BJ (cell line): ENCODE measurements around the gene SAPCD2. TPM values are rescaled to one million over a fixed set of nuclear protein-coding genes. Genes with fewer than 3 reads are reported as not detected.

Experiments
- CTCF ChIA-PET: fragments of 350-600 bp; formaldehyde crosslinking; extraction: SDS; loops from one replicate; lab custom pipeline; 2021; ENCODE audit warnings: antibody characterized with exemption, inconsistent platforms; lab: Yijun Ruan, JAX
- POLR2A ChIA-PET: fragments of 300-600 bp; sonication (Branson Sonifier 250); formaldehyde crosslinking; extraction: SDS; loops from one replicate; lab custom pipeline; 2021; ENCODE audit warnings: antibody characterized with exemption; lab: Charles Lee
- DNase-seq: peaks from one replicate; pipeline ENCODE4 v3.0.0-alpha.2; 2011; ENCODE audit warnings: low read depth
- H3K27me3 ChIP-seq: 2 replicates; pipeline ENCODE4 v1.6.0; 2011; ENCODE audit warnings: low read length; ENCODE audit not compliant: control insufficient read depth, insufficient read depth
- H3K36me3 ChIP-seq: 2 replicates; pipeline ENCODE4 v1.5.1; 2011; ENCODE audit warnings: low read length; ENCODE audit not compliant: control insufficient read depth, insufficient read depth
- H3K4me3 ChIP-seq: 2 replicates; pipeline ENCODE4 v1.5.1; 2011; ENCODE audit warnings: low read depth, mild to moderate bottlenecking, control low read depth, low read length
- polyA plus RNA-seq: library from polyadenylated mRNA; depleted of rRNA; stranded (reverse); fragments of >200 nt; gene quantifications from 2 replicates; pipeline ENCODE4 v1.2.3, GENCODE V29; 2011
- TF ChIP-seq, protein P1 (sequence below): IDR thresholded peaks from 2 replicates; pipeline ENCODE4 v1.5.1; 2011; ENCODE audit warnings: low read depth, mild to moderate bottlenecking, control low read depth, inconsistent platforms, low read length, moderate library complexity; ENCODE audit not compliant: insufficient read depth

SAPCD2 gene
- polyA plus RNA-seq, 1 experiment: 8.6 TPM

DNA sequence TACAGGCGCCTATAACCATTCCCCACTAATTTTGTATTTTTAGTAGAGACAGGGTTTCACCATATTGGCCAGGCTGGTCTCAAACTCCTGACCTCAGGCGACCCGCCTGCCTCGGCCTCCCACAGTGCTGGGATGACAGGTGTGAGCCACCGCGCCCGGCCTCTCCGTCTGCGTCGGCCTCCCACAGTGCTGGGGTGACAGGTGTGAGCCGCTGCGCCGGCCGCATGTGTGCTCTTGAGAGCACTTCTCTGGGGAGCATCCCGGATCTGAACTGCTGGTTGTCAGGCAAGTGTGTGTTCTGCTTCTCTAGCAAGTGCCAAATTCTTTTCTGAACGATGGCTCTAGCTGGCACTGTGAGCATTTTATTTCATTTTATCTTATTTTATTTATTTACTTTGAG, 12.8 kb downstream of the SAPCD2 start:
- Histone ChIP-seq H3K27me3 (peaks cover 10% of the 10 kb centered on the region), H3K4me3 (no peak overlapping the region), H3K36me3 (no peaks in the 10 kb centered on the region)
- TF ChIP-seq, protein P1, sequence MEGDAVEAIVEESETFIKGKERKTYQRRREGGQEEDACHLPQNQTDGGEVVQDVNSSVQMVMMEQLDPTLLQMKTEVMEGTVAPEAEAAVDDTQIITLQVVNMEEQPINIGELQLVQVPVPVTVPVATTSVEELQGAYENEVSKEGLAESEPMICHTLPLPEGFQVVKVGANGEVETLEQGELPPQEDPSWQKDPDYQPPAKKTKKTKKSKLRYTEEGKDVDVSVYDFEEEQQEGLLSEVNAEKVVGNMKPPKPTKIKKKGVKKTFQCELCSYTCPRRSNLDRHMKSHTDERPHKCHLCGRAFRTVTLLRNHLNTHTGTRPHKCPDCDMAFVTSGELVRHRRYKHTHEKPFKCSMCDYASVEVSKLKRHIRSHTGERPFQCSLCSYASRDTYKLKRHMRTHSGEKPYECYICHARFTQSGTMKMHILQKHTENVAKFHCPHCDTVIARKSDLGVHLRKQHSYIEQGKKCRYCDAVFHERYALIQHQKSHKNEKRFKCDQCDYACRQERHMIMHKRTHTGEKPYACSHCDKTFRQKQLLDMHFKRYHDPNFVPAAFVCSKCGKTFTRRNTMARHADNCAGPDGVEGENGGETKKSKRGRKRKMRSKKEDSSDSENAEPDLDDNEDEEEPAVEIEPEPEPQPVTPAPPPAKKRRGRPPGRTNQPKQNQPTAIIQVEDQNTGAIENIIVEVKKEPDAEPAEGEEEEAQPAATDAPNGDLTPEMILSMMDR: no peak
- no peak for DNase-seq
- CTCF ChIA-PET: interaction anchor here (1.8 to 3.2 kb wide), 3 partner anchors 10 to 11 kb away, joined by 8 to 26 read pairs (median 11); partner anchors contain the start of gene NPDC1
- POLR2A ChIA-PET: no interaction called here

DNA sequence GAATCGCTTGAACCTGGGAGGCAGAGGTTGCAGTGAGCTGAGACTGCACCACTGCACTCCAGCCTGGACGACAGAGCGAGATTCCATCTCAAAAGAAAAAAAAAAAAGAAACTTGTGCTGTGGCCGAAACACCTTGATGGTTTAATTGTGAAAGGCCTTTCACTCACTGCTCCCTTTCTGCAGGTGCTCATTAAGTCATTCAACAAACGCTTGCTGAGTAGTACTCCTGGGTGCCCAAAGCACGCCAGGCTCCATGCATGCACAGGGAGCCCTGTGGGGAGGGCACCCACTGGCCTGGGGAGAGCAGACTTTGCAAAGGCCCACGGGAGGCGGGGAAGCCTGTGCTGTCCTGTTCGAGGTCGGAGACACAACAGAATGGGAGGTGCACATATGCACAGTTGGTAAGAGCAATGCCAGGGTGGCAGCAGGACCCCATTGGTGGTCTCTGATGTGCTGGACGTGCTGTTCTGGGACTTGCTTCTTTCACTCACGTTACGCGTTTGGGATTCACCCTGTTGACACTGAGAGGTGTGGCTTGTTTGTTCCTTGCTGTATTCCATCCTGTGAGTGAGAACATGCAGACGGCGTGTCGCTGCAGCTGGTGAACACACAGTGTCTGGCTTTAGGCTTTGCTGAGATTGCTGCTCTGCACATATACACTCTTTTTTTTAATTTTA, 13.5 kb downstream of the SAPCD2 start:
- ChIA-PET POLR2A (no interaction called here), CTCF (interaction anchor here (1.7 to 5.6 kb wide), 6 partner anchors 7 to 28 kb away, joined by 5 to 49 read pairs (median 10); partner anchors contain the start of gene NPDC1)
- DNase-seq: no peak
- Histone ChIP-seq H3K27me3 (peaks cover 12% of the 10 kb centered on the region), H3K36me3 (no peaks in the 10 kb centered on the region), H3K4me3 (no peak overlapping the region)
- TF ChIP-seq, protein P1: no peak

DNA sequence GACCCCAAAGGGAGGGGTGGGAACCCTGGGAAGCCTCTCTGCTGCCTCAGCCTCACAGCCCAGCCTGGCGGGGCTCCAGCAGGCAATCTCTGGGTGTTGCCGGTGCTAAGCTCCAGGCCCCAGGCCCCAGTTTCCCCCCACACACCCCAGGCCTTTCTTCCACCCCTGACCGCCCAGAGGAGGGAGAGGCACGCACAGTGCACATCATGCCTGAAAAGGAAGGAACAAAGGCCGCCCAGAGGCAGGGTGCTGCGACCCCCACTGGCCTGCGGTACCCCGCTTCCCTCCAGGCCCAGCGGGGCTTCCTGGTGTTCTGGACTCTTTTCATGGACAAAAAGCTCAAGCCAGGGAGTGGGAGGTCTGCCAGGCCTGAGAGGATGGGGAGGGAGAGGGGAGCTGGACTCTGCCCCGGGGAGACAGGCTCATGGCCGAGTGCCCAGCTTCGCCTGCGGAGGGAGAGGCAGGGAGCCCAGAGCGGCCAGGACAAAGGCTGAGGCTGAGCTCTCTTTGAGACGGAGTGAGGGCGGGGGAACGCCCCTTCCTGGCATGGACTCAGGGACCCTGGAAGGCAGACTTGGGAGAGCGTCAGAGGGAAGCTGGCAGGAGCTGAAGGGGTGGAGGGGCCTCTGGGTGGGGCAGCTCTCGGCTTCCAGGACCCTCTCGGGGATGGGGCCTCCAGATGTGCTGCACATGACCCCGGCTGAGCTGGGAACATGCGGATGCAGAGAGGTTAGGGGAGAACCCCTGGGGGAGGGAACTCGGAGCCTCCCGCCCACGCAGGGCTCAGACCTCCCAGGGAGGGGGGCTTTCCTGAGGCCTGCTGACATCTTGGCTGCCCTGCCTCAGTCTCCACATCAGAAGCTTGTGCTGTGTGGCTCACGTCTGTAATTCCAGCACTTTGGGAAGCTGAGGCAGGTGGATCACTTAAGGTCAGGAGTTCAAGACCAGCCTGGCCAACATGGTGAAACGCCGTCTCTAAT, 14.7 kb downstream of the SAPCD2 start:
- CTCF ChIA-PET: interaction anchor here (0.8 to 5.6 kb wide), 7 partner anchors 9 to 268 kb away, joined by 3 to 49 read pairs (median 9); partner anchors contain the start of gene NPDC1
- Histone ChIP-seq H3K36me3 (no peaks in the 10 kb centered on the region), H3K4me3 (no peak overlapping the region), H3K27me3 (peaks cover 12% of the 10 kb centered on the region)
- no peak for DNase-seq
- POLR2A ChIA-PET: no interaction called here
- TF ChIP-seq, protein P1: no peak

DNA sequence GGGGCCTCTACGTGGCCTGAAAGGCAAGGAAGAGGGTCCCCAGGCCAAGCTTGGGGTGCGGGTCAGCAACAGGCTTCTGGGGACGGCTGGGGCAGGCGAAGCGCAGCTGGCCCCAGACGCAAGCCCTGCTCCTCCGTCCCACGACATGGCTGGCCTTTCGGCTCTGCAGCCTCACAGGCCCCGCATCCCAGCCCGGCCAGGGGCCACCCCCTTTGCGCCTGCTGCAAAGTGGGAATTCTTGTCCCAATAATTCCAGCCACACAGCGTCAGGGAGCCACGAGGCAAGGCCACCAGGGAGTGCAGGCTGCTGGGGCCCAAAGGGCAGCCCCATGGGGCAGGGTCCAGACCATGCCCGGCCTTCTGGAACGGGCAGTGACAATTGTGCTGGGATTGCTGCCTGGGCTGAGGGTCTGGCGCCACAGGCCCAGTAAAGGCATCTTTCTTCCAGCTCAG, 15.4 kb downstream of the SAPCD2 start:
- TF ChIP-seq, protein P1: no peak
- H3K36me3 ChIP-seq: no peaks in the 10 kb centered on the region
- DNase-seq: no peak
- POLR2A ChIA-PET: no interaction called here
- no peak overlapping the region for H3K4me3 ChIP-seq
- CTCF ChIA-PET: interaction anchor here (2.1 to 5.6 kb wide), 4 partner anchors 8 to 20 kb away, joined by 9 to 49 read pairs (median 19); partner anchors contain the start of gene NPDC1
- H3K27me3 ChIP-seq: peaks cover 12% of the 10 kb centered on the region
